ENCODE results near the gene WRNIP1.
A peak's percentile ranks its signal among the peaks of the same experiment; 100 is the strongest.

Gene WRNIP1

GRCh38 chr6:2765166-2765895 is at the start of gene WRNIP1:
TSS of gene WRNIP1 (plus strand) at chr6:2765393. CDS start at chr6:2765623, 230 bp downstream.
- DNase-seq (ENCODE audit: low read depth), result peak; percentile 99

GRCh38 chr6:2715737-2716136 is 49.5 kb upstream of the WRNIP1 start:
- DNase-seq (ENCODE audit: low read depth), result peak; percentile 34

- DNase-seq (ENCODE audit: low read depth), result no peak
Observed at GRCh38 chr6:2716936-2717700, 48.1 kb upstream of the WRNIP1 start.

GRCh38 chr6:2718334-2719092 is 46.7 kb upstream of the WRNIP1 start:
- DNase-seq (ENCODE audit: low read depth), result peak; percentile 11

GRCh38 chr6:2719093-2719455 is 46.1 kb upstream of the WRNIP1 start:
- no peak for DNase-seq (ENCODE audit: low read depth)

GRCh38 chr6:2721219-2721618 is 44.0 kb upstream of the WRNIP1 start:
- no peak for DNase-seq (ENCODE audit: low read depth)

- DNase-seq (ENCODE audit: low read depth), result no peak
Observed at GRCh38 chr6:2725364-2725988, 39.7 kb upstream of the WRNIP1 start.

- peak; percentile 65 for DNase-seq (ENCODE audit: low read depth)
Observed at GRCh38 chr6:2725999-2726567, 39.1 kb upstream of the WRNIP1 start.

- no peak for DNase-seq (ENCODE audit: low read depth)
Observed at GRCh38 chr6:2729921-2730320, 35.3 kb upstream of the WRNIP1 start.

- no peak for DNase-seq (ENCODE audit: low read depth)
Observed at GRCh38 chr6:2730353-2731107, 34.7 kb upstream of the WRNIP1 start.

- peak; percentile 8 for DNase-seq (ENCODE audit: low read depth)
Observed at GRCh38 chr6:2731281-2731909, 33.8 kb upstream of the WRNIP1 start.

GRCh38 chr6:2732503-2733089 is 32.6 kb upstream of the WRNIP1 start:
- peak; percentile 14 for DNase-seq (ENCODE audit: low read depth)

- no peak for DNase-seq (ENCODE audit: low read depth)
Observed at GRCh38 chr6:2733324-2733723, 31.9 kb upstream of the WRNIP1 start.

- no peak for DNase-seq (ENCODE audit: low read depth)
Observed at GRCh38 chr6:2733736-2734480, 31.3 kb upstream of the WRNIP1 start.

- no peak for DNase-seq (ENCODE audit: low read depth)
Observed at GRCh38 chr6:2734488-2735166, 30.6 kb upstream of the WRNIP1 start.

GRCh38 chr6:2737885-2738284 is 27.3 kb upstream of the WRNIP1 start:
- DNase-seq (ENCODE audit: low read depth), result no peak

GRCh38 chr6:2738373-2738979 is 26.7 kb upstream of the WRNIP1 start:
- peak; percentile 65 for DNase-seq (ENCODE audit: low read depth)

GRCh38 chr6:2739335-2739734 is 25.9 kb upstream of the WRNIP1 start:
- peak; percentile 68 for DNase-seq (ENCODE audit: low read depth)

GRCh38 chr6:2740581-2740980 is 24.6 kb upstream of the WRNIP1 start:
- no peak for DNase-seq (ENCODE audit: low read depth)
